DOHH2 (cell line): ENCODE results near the gene CUL3.

Source experiments
- CTCF ChIP-seq: fragments of 200-600 bp; sonication (generic); IDR thresholded peaks from one replicate; pipeline ENCODE4 v1.5.1; 2014; ENCODE audit warnings: antibody characterized with exemption, mild to moderate bottlenecking, low read depth, low read length; ENCODE audit not compliant: poor library complexity, severe bottlenecking
- EZH2phosphoT487 ChIP-seq: fragments of 200-600 bp; sonication (generic); IDR thresholded peaks from 2 replicates; pipeline ENCODE4 v1.6.1; 2017; ENCODE audit warnings: borderline replicate concordance, mild to moderate bottlenecking, antibody characterized with exemption, low read length, moderate library complexity, mixed read lengths

GRCh38 chr2:224479826-224480225, 105.3 kb downstream of the CUL3 start:
- no peak for TF ChIP-seq CTCF
- TF ChIP-seq EZH2phosphoT487 = no peak
